Ovary (tissue), 3 donors: ENCODE data around the gene RAB31.

Experiments
- POLR2A ChIP-seq: fragments of 450-650 bp; IDR thresholded peaks from one replicate; pipeline ENCODE4 v1.6.1; 2017; ENCODE audit warnings: antibody characterized with exemption, mild to moderate bottlenecking, moderate library complexity
- TF ChIP-seq, protein P1 (sequence below), 3 donors: fragments of 450-650 bp in 2 of 3; fragments of 200-600 bp in 1 of 3; IDR thresholded peaks; one replicate each; pipeline versions ENCODE4 v1.5.1 to v1.8.0; 2016 to 2022; ENCODE audit warnings: antibody characterized with exemption in 3 of 3, mild to moderate bottlenecking in 1 of 3
- donor health status: DM: no; HTN: no; CAD: no.

DNA sequence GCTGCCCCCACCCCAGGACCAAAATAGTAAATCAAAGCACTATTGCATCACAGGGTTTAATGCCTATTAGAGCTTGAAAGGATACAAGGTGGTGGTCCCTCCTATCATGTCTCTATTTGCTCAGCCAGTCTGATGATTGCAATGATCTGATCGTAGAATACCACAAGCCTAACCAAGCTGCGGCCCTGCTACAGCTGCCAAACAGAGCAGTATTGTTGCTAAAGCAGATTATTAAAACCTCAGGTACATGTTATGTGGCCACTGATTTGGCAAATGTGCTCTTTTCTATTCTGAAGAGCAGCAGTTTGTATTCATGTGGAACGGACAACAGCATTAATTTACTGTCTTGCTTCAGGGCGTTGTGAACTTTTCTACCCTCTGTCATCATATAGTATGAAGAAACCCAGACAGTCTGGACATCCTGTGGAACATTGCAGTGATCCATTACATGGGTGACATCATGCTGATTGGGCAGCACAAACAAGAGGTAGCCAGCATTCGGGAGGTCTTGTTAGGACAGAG lies 197.4 kb downstream of the RAB31 start:
- TF ChIP-seq, protein P1, sequence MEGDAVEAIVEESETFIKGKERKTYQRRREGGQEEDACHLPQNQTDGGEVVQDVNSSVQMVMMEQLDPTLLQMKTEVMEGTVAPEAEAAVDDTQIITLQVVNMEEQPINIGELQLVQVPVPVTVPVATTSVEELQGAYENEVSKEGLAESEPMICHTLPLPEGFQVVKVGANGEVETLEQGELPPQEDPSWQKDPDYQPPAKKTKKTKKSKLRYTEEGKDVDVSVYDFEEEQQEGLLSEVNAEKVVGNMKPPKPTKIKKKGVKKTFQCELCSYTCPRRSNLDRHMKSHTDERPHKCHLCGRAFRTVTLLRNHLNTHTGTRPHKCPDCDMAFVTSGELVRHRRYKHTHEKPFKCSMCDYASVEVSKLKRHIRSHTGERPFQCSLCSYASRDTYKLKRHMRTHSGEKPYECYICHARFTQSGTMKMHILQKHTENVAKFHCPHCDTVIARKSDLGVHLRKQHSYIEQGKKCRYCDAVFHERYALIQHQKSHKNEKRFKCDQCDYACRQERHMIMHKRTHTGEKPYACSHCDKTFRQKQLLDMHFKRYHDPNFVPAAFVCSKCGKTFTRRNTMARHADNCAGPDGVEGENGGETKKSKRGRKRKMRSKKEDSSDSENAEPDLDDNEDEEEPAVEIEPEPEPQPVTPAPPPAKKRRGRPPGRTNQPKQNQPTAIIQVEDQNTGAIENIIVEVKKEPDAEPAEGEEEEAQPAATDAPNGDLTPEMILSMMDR (IDR thresholded peaks at IDR 0.05), result no peak
- no peak for TF ChIP-seq POLR2A
